CD1c-positive myeloid dendritic cell (primary cell): ENCODE measurements around the gene BTBD16.

Experiments used
- DNase-seq: peaks from one replicate; pipeline ENCODE4 v3.0.0-alpha.2; 2016; ENCODE audit errors: extremely low spot score

Gene BTBD16

GRCh38 chr10:122248356-122249302 is 22.5 kb upstream of the BTBD16 start:
- DNase-seq = no peak

GRCh38 chr10:122249303-122249850 is 21.7 kb upstream of the BTBD16 start:
- DNase-seq = no peak

GRCh38 chr10:122249991-122250750 is 20.9 kb upstream of the BTBD16 start:
- no peak for DNase-seq

- no peak for DNase-seq
These were observed 19.4 kb upstream of the BTBD16 start for GRCh38 chr10:122251459-122252255.

GRCh38 chr10:122252805-122253204 is 18.3 kb upstream of the BTBD16 start:
- DNase-seq = no peak

GRCh38 chr10:122253605-122254004 is 17.5 kb upstream of the BTBD16 start:
- no peak for DNase-seq

GRCh38 chr10:122254831-122255230 is 16.3 kb upstream of the BTBD16 start:
- DNase-seq = no peak

- no peak for DNase-seq
These were observed 15.4 kb upstream of the BTBD16 start for GRCh38 chr10:122255509-122256301.

GRCh38 chr10:122257041-122257440 is 14.1 kb upstream of the BTBD16 start:
- DNase-seq = no peak

- DNase-seq = no peak
These were observed 12.7 kb upstream of the BTBD16 start for GRCh38 chr10:122258136-122259074.

- no peak for DNase-seq
These were observed 12.0 kb upstream of the BTBD16 start for GRCh38 chr10:122259075-122259466.

GRCh38 chr10:122261584-122261983 is 9.5 kb upstream of the BTBD16 start:
- DNase-seq = no peak

GRCh38 chr10:122263971-122264370 is 7.1 kb upstream of the BTBD16 start:
- DNase-seq = no peak

GRCh38 chr10:122264436-122264835 is 6.7 kb upstream of the BTBD16 start:
- DNase-seq = no peak

GRCh38 chr10:122264931-122265330 is 6.2 kb upstream of the BTBD16 start:
- no peak for DNase-seq

- no peak for DNase-seq
These were observed 5.2 kb upstream of the BTBD16 start for GRCh38 chr10:122265896-122266295.

- peak; percentile 37 for DNase-seq
These were observed 3.0 kb upstream of the BTBD16 start for GRCh38 chr10:122267849-122268737.

- DNase-seq = no peak
These were observed 1.9 kb upstream of the BTBD16 start for GRCh38 chr10:122269059-122269687.
